GM12874 (cell line): ENCODE measurements around the gene LCE1F.

Source experiments
- CTCF ChIP-seq: IDR thresholded peaks from 2 replicates; pipeline ENCODE4 v1.5.1; 2011; ENCODE audit warnings: low read depth, mild to moderate bottlenecking, control low read depth, low read length, moderate library complexity; ENCODE audit not compliant: insufficient read depth

LCE1F gene

GRCh38 chr1:152806576-152806975 lies 31.6 kb downstream of the LCE1F start, which contains the start of gene LCE1C:
LCE1C (minus strand) TSS chr1:152806651; CDS start chr1:152805478, 1,173 bp downstream.
- TF ChIP-seq CTCF = no peak

- TF ChIP-seq CTCF = no peak
These were observed 36.1 kb downstream of the LCE1F start for GRCh38 chr1:152811050-152811449.

- no peak for TF ChIP-seq CTCF
These were observed 36.7 kb downstream of the LCE1F start, which contains the start of gene LCE1B for GRCh38 chr1:152811671-152812070. LCE1B (plus strand) TSS chr1:152811971; CDS start chr1:152812447, 476 bp downstream.

- no peak for TF ChIP-seq CTCF
These were observed 42.4 kb downstream of the LCE1F start for GRCh38 chr1:152817309-152817708.

GRCh38 chr1:152823294-152823693 lies 48.4 kb downstream of the LCE1F start:
- no peak for TF ChIP-seq CTCF

GRCh38 chr1:152824964-152825363 lies 50.0 kb downstream of the LCE1F start:
- TF ChIP-seq CTCF = no peak
